ENCODE measurements around the gene RFC2.

The RFC2 gene

GRCh38 chr7:74190259-74190658 is 63.9 kb downstream of the RFC2 start:
- no peak for DNase-seq (ENCODE audit: low spot score)

- no peak for DNase-seq (ENCODE audit: low spot score)
Measured at GRCh38 chr7:74187915-74188675, 66.1 kb downstream of the RFC2 start.

- no peak for DNase-seq (ENCODE audit: low spot score)
Measured at GRCh38 chr7:74185636-74186035, 68.6 kb downstream of the RFC2 start.

GRCh38 chr7:74185016-74185415 is 69.2 kb downstream of the RFC2 start:
- DNase-seq (ENCODE audit: low spot score) = no peak

- DNase-seq (ENCODE audit: low spot score) = no peak
Measured at GRCh38 chr7:74183653-74184450, 70.3 kb downstream of the RFC2 start.

GRCh38 chr7:74183142-74183541 is 71.1 kb downstream of the RFC2 start:
- no peak for DNase-seq (ENCODE audit: low spot score)

- no peak for DNase-seq (ENCODE audit: low spot score)
Measured at GRCh38 chr7:74182453-74183090, 71.6 kb downstream of the RFC2 start.

- DNase-seq (ENCODE audit: low spot score) = no peak
Measured at GRCh38 chr7:74181821-74182220, 72.4 kb downstream of the RFC2 start.

Measured in globus pallidus (tissue), 1 donor.